ENCODE measurements around the gene SMARCA2. TPM values are rescaled to one million over a fixed set of nuclear protein-coding genes. Genes with fewer than 3 reads are reported as not detected.

SMARCA2 gene
- total RNA-seq, 2 experiments from 2014 or later, result 91.3 to 94.0 TPM

GRCh38 chr9:2043243-2043642 lies 28.1 kb downstream of the SMARCA2 start:
- Mint-ChIP-seq H3K4me1 (peaks cover 47% of the 10 kb centered on the region), H3K4me3 (no peak overlapping the region), H3K36me3 (ENCODE audit: low read depth) (peaks cover 53% of the 10 kb centered on the region), H3K27me3 (no peaks in the 10 kb centered on the region), H3K9me3 (ENCODE audit: low read depth) (no peaks in the 10 kb centered on the region), H3K27ac (no peak overlapping the region)
- intact Hi-C loops (cut with DNase I, micrococcal nuclease), result no loop called here
- CTCF ChIA-PET, result interaction anchor here (0.7 kb wide), 1 partner anchor 15 kb away, joined by 3 read pairs; no protein-coding TSS in a partner anchor
- POLR2A ChIA-PET, result no interaction called here
- ATAC-seq (peak; percentile 42), DNase-seq (no peak)

DNA sequence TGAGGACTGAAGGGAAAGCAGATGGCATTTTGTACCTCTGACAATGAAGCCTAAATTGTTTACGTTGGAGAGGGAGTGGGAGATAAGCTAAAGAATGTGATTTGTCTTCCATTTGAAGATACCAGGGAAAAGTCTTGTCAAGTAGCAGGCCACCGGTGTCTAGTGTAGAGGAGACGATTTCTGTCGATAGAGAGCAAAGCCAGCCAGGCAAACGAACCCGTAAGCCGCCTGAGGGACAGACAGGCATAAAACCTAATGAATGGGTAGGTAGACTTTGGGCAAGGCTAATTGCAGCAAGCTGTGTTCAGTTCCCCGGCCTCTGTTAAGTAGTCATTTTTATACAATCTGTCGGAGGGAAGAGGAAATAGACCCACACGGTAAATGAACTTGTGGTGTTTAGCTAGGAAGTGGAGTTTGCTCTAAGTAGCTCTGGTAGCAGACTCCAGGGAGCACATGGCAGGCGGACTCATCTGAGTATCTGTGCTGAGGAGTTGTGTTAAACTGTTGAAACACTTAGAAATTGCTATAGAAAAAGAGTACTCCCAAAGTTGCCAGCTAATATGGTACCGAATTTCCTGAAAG lies 28.8 kb downstream of the SMARCA2 start:
- intact Hi-C loops (cut with DNase I, micrococcal nuclease), result loop anchor here in 1 of 2 experiments (2.0 kb wide), 1 partner anchor 17 kb away; no protein-coding TSS in a partner anchor
- H3K4me1 Mint-ChIP-seq, result peaks cover 51% of the 10 kb centered on the region
- CTCF ChIA-PET, result interaction anchor here (0.7 to 1.8 kb wide), 5 partner anchors 11 to 1577 kb away, joined by 3 to 7 read pairs (median 4); no protein-coding TSS in a partner anchor
- H3K4me3 Mint-ChIP-seq, result no peak overlapping the region
- H3K27ac Mint-ChIP-seq, result peak overlapping the region; percentile 60
- H3K27me3 Mint-ChIP-seq, result no peaks in the 10 kb centered on the region
- peaks cover 53% of the 10 kb centered on the region for H3K36me3 Mint-ChIP-seq (ENCODE audit: low read depth)
- DNase-seq (no peak), ATAC-seq (peak; percentile 47)
- H3K9me3 Mint-ChIP-seq (ENCODE audit: low read depth), result no peaks in the 10 kb centered on the region
- POLR2A ChIA-PET, result no interaction called here

- Mint-ChIP-seq H3K4me1 (peaks cover 54% of the 10 kb centered on the region), H3K4me3 (no peak overlapping the region), H3K9me3 (ENCODE audit: low read depth) (no peaks in the 10 kb centered on the region), H3K27me3 (no peaks in the 10 kb centered on the region), H3K27ac (no peak overlapping the region), H3K36me3 (ENCODE audit: low read depth) (peaks cover 30% of the 10 kb centered on the region)
- POLR2A ChIA-PET, result no interaction called here
- ATAC-seq, result no peak
- no peak for DNase-seq
- intact Hi-C loops (cut with DNase I, micrococcal nuclease), result no loop called here
- CTCF ChIA-PET, result interaction anchor here (0.6 to 1.4 kb wide), 2 partner anchors 10 to 14 kb away, joined by 3 to 4 read pairs; no protein-coding TSS in a partner anchor
Observed at GRCh38 chr9:2047144-2047671, 32.1 kb downstream of the SMARCA2 start.

DNA sequence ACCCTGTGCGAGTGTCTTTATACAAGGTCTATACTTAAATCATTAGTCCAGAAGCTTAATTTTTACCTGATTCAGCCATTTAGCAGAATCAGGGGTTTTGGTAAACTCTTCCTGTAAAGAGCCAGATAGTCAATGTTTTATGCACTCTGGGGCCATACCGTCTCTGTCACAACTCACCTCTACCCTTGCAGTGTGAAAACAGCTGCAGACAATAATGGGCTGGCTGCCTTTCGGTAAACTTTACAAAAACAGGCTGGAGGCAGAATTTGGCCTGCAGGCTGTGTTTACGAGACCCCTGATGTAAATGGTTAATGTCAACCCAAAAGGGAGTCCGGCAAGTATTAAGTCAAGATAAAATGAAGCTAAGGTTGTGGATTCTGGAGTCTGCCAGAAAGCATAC lies 32.8 kb downstream of the SMARCA2 start:
- POLR2A ChIA-PET, result no interaction called here
- CTCF ChIA-PET, result interaction anchor here (0.6 to 1.2 kb wide), 2 partner anchors 13 kb away, joined by 3 to 5 read pairs; no protein-coding TSS in a partner anchor
- H3K4me3 Mint-ChIP-seq, result no peak overlapping the region
- H3K27me3 Mint-ChIP-seq, result no peaks in the 10 kb centered on the region
- ATAC-seq, result no peak
- no peak overlapping the region for H3K27ac Mint-ChIP-seq
- no peak for DNase-seq
- H3K4me1 Mint-ChIP-seq, result peaks cover 54% of the 10 kb centered on the region
- no peaks in the 10 kb centered on the region for H3K9me3 Mint-ChIP-seq (ENCODE audit: low read depth)
- H3K36me3 Mint-ChIP-seq (ENCODE audit: low read depth), result peaks cover 27% of the 10 kb centered on the region
- intact Hi-C loops (cut with DNase I, micrococcal nuclease), result no loop called here

DNA sequence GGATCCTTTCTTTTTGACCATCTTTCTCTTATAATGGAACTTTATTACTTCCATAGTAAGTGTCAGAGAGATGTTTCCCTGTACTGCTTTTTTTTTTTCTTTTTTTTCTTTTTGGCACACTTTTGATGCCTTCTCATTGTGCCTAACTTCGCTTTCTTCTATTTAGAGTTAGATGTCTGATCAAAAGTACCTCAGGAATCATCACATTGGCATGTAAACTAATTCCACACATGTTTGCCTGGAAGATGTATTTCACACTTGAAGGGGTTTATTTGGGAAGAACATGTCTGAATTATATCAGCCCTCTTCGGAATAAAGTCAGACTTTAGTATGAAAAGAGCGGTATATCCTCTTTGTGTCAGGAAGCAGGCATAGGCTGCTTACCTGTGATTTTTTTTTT lies 35.1 kb downstream of the SMARCA2 start:
- ATAC-seq (no peak), DNase-seq (no peak)
- Mint-ChIP-seq H3K27ac (no peak overlapping the region), H3K27me3 (no peaks in the 10 kb centered on the region), H3K4me3 (no peak overlapping the region), H3K4me1 (peaks cover 60% of the 10 kb centered on the region), H3K36me3 (ENCODE audit: low read depth) (peaks cover 22% of the 10 kb centered on the region), H3K9me3 (ENCODE audit: low read depth) (no peaks in the 10 kb centered on the region)
- ChIA-PET CTCF (interaction anchor here (0.6 to 0.7 kb wide), 2 partner anchors 30 to 667 kb away, joined by 3 to 4 read pairs; no protein-coding TSS in a partner anchor), POLR2A (no interaction called here)
- intact Hi-C loops (cut with DNase I, micrococcal nuclease), result no loop called here

DNA sequence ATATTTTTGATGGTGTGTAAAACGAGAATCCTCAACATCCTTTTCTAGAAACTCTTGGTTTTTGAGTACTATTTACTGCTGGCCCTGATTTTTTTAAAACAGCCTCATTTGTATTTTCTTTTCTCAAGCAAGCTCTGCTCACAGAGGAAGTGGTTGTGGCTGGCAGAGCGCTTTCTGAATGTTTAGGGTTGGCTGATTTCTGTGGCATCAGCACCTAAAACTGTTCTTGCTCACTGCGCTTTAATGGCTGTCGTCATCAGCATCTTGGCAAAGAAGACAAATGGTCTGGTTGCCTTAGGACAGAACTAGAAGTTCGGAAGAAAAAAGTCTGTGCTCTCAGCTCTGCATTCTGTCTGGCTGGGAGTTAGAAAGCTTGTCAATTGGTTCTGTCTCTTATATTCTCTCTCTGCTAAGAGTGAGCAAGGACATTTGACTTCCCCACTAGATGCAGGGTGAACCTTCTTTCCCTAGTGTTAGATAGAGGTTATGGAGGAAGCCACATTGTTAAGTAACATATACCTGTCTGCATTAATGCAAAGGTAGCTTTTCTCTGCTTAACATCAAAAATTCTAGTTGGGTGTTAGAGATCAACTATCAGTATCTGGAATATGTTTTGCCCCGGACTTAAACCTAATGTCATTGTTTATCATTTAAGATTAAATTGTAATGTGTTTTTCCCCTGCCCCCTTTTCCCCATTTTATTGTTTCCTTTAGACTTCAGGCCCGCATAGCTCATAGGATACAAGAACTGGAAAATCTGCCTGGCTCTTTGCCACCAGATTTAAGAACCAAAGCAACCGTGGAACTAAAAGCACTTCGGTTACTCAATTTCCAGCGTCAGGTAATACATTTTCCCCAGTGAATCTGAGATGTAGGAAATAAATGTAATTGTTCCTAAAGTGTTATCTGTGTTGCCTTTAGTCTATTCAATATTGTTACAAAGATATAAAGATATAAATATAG lies 39.0 kb downstream of the SMARCA2 start:
- ATAC-seq, result peak; percentile 91
- peaks cover 52% of the 10 kb centered on the region for H3K4me1 Mint-ChIP-seq
- intact Hi-C loops (cut with DNase I, micrococcal nuclease), result loop anchor here (1.0 kb wide), 2 partner anchors 35 to 37 kb away; no protein-coding TSS in a partner anchor
- peak overlapping the region; percentile 84 for H3K27ac Mint-ChIP-seq
- peaks cover 35% of the 10 kb centered on the region for H3K36me3 Mint-ChIP-seq (ENCODE audit: low read depth)
- H3K4me3 Mint-ChIP-seq, result peak overlapping the region; percentile 58
- peak; percentile 85 for DNase-seq
- CTCF ChIA-PET, result interaction anchor here (0.6 to 2.8 kb wide), 11 partner anchors 10 to 179 kb away, joined by 3 to 20 read pairs (median 3); partner anchors contain the start of gene SMARCA2
- POLR2A ChIA-PET, result interaction anchor here (0.6 to 2.0 kb wide), 5 partner anchors 27 to 574 kb away, joined by 3 to 9 read pairs (median 6); partner anchors contain the start of gene SMARCA2
- no peaks in the 10 kb centered on the region for H3K27me3 Mint-ChIP-seq
- no peaks in the 10 kb centered on the region for H3K9me3 Mint-ChIP-seq (ENCODE audit: low read depth)

DNA sequence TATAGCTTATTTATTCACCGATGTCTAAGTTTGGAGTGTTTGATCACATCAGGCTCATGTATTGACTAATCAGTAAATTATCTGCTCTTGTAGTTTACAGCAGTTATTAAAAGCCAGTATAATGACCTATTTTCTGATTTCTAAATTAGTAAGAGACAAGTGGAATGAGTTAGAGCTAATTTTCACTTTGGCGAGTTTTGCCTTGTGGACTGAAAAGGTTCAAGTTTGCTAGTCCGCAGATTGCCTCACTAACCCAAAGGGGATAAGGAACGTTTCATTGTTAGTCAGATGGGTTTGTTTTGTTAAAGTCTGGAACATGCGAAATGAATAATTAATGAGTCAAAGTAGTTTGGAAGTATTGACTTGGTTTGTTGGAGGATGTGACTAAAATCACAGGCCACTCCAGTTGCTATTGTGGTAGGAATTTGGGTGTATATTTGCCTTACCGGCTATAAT lies 40.1 kb downstream of the SMARCA2 start:
- H3K4me1 Mint-ChIP-seq, result peaks cover 51% of the 10 kb centered on the region
- DNase-seq (peak; percentile 28), ATAC-seq (peak; percentile 60)
- H3K9me3 Mint-ChIP-seq (ENCODE audit: low read depth), result no peaks in the 10 kb centered on the region
- POLR2A ChIA-PET, result interaction anchor here (0.6 to 2.0 kb wide), 6 partner anchors 38 to 689 kb away, joined by 4 to 9 read pairs (median 7); partner anchors contain the start of gene SMARCA2
- no peaks in the 10 kb centered on the region for H3K27me3 Mint-ChIP-seq
- no peak overlapping the region for H3K4me3 Mint-ChIP-seq
- H3K36me3 Mint-ChIP-seq (ENCODE audit: low read depth), result peaks cover 41% of the 10 kb centered on the region
- intact Hi-C loops (cut with DNase I, micrococcal nuclease), result loop anchor here (1.0 kb wide), 7 partner anchors 11 to 179 kb away; partner anchors contain the start of gene SMARCA2 (in 1 of the 2)
- CTCF ChIA-PET, result interaction anchor here (0.6 to 2.8 kb wide), 12 partner anchors 11 to 1162 kb away, joined by 3 to 20 read pairs (median 3); partner anchors contain the start of gene SMARCA2
- H3K27ac Mint-ChIP-seq, result peak overlapping the region; percentile 63

- Mint-ChIP-seq H3K4me1 (peaks cover 21% of the 10 kb centered on the region), H3K4me3 (no peak overlapping the region), H3K36me3 (ENCODE audit: low read depth) (peaks cover 57% of the 10 kb centered on the region), H3K27ac (no peak overlapping the region), H3K27me3 (no peaks in the 10 kb centered on the region), H3K9me3 (ENCODE audit: low read depth) (no peaks in the 10 kb centered on the region)
- ChIA-PET POLR2A (no interaction called here), CTCF (no interaction called here)
- DNase-seq (no peak), ATAC-seq (no peak)
- intact Hi-C loops (cut with DNase I, micrococcal nuclease), result no loop called here
Observed at GRCh38 chr9:2059274-2059929, 44.3 kb downstream of the SMARCA2 start.

GRCh38 chr9:2060424-2060823 lies 45.3 kb downstream of the SMARCA2 start:
- Mint-ChIP-seq H3K27ac (no peak overlapping the region), H3K9me3 (ENCODE audit: low read depth) (no peaks in the 10 kb centered on the region), H3K4me3 (no peak overlapping the region), H3K27me3 (no peaks in the 10 kb centered on the region), H3K4me1 (peaks cover 13% of the 10 kb centered on the region), H3K36me3 (ENCODE audit: low read depth) (peaks cover 58% of the 10 kb centered on the region)
- POLR2A ChIA-PET, result no interaction called here
- DNase-seq (no peak), ATAC-seq (no peak)
- CTCF ChIA-PET, result no interaction called here
- intact Hi-C loops (cut with DNase I, micrococcal nuclease), result loop anchor here in 1 of 2 experiments (2.0 to 10.0 kb wide), 2 partner anchors 16 to 64 kb away; no protein-coding TSS in a partner anchor

DNA sequence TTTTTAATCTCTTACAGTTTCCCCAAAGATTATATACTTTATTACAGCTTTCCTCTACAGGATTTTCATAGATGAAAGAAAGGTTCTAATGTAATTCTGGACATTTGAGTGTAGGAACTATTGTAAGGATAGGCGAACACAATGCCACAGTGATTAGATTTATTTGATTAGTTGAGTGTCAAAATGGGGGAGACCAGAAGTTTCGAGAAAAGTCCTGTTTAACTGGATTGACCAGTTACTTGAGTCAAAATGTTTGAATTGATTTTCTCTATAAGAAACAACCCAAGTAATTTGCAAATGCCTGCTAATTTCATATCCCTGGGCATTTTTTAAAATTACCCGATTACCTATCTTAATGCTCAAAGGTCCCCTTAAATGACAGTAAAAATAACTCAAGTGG lies 50.6 kb downstream of the SMARCA2 start:
- no peaks in the 10 kb centered on the region for H3K27me3 Mint-ChIP-seq
- no peak overlapping the region for H3K4me3 Mint-ChIP-seq
- ATAC-seq, result no peak
- no peak for DNase-seq
- H3K27ac Mint-ChIP-seq, result no peak overlapping the region
- H3K9me3 Mint-ChIP-seq (ENCODE audit: low read depth), result no peaks in the 10 kb centered on the region
- ChIA-PET CTCF (interaction anchor here (0.9 to 1.0 kb wide), 2 partner anchors 20 to 43 kb away, joined by 3 to 7 read pairs; no protein-coding TSS in a partner anchor), POLR2A (no interaction called here)
- peaks cover 37% of the 10 kb centered on the region for H3K36me3 Mint-ChIP-seq (ENCODE audit: low read depth)
- intact Hi-C loops (cut with DNase I, micrococcal nuclease), result loop anchor here (1.0 to 10.0 kb wide), 2 partner anchors 10 to 59 kb away; no protein-coding TSS in a partner anchor
- peaks cover 15% of the 10 kb centered on the region for H3K4me1 Mint-ChIP-seq

Data from activated CD4-positive, alpha-beta T cell treated with anti-CD3 and anti-CD28 coated beads for 36 hours (primary cell).